ENCODE data around the gene P3H3.
"Not testable (repeated sequence)": the region's sequence is repeated elsewhere in the genome, so short reads cannot be mapped to it uniquely, and the experiment has no call there.

The P3H3 gene

GRCh38 chr12:6843118-6843902 lies 15.1 kb downstream of the P3H3 start:
- DNase-seq (ENCODE audit: low spot score) (no peak), FAIRE-seq (no peak)

DNA sequence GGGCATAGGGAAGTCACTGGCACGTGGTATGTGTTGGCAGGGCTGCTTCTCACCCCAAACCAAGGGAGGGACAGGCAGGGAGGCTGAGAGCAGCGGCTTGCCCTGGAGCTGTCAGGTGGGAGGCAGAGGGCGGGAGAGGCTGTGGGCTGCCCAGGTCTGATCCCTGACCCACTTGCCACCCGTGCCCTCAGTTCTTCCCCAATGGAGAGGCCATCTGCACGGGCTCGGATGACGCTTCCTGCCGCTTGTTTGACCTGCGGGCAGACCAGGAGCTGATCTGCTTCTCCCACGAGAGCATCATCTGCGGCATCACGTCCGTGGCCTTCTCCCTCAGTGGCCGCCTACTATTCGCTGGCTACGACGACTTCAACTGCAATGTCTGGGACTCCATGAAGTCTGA lies 17.2 kb downstream of the P3H3 start:
- no peak for DNase-seq (ENCODE audit: low spot score)
- FAIRE-seq = no peak

DNA sequence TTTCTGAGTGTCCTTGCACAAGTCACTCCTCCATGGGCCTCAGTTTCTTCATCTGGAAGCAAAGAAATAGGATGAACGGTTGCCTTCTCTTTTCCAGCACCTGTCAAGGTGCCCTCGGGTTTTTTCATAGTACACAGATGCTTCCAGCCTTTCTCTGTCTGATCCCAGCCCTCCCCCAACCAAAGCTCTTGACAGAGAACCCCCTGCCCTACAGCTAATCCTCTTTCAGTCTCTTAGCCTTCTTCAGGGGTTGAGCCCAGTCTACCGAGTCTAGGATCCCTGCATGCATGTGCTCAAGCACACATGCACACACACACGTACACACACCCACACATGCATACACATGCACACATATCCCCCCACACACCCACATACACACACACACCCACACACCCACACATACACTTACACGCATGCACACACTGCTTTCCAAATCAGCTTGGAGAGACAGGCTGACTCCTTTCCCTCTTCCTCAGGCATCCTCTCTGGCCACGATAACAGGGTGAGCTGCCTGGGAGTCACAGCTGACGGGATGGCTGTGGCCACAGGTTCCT lies 18.2 kb downstream of the P3H3 start:
- no peak for DNase-seq (ENCODE audit: low spot score)
- FAIRE-seq = no peak

GRCh38 chr12:6847676-6848075 lies 19.5 kb downstream of the P3H3 start:
- FAIRE-seq (no peak), DNase-seq (ENCODE audit: low spot score) (no peak)

GRCh38 chr12:6849427-6849826 lies 21.2 kb downstream of the P3H3 start:
- DNase-seq (ENCODE audit: low spot score) (no peak), FAIRE-seq (no peak)

- FAIRE-seq = no peak
Measured at GRCh38 chr12:6849976-6850560, 21.9 kb downstream of the P3H3 start.

GRCh38 chr12:6850796-6851152 lies 22.6 kb downstream of the P3H3 start:
- DNase-seq (ENCODE audit: low spot score) = no peak

More at GRCh38 chr12:6849976-6850560, 21.9 kb downstream of the P3H3 start:
- no peak for DNase-seq (ENCODE audit: low spot score)

DNA sequence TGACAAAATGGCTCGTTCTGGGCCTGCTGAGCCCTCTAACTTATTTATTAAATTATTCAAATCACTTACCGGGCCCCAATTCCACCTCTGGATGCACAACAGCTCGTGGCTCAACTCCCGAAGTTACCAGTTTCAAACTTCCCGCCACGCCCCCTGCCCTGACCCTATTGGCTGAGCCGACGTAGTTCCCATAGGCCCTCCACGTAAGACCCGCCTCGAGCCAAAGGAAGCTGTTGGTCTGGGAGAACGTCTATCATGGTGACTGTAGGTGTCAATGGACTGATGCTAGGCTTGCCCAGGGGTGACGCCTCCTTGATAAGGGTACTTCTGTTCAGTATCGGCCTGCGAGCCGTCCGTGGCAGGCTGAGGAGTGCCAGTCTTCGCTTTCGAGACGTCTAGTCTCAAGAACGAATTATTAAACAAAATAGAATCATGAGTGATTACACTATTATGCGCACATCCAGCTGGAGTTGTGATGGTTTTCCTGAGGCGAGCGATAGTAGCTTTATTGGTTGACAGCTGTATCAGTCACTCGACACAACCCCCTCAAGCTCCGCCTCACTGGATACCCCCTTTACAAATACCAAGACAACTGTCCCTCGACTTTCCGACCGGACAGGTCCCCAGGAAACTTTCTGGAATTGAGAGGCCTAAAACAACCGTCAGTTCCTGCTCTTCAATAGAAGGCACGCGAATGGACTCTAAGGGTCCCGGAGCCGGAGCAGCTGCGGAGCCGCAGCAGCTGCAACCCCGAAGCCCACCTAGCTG lies 23.1 kb downstream of the P3H3 start, which contains the start of gene CDCA3:
TSS of gene CDCA3 (minus strand) at position 134 of the 768 bp plus-strand sequence. CDS start 334 bp downstream, outside the sequence.
- FAIRE-seq = peak; percentile 84
- peak; percentile 97 for DNase-seq (ENCODE audit: low spot score)

More at GRCh38 chr12:6850796-6851152, 22.6 kb downstream of the P3H3 start:
- no peak for FAIRE-seq

GRCh38 chr12:6851921-6852650 lies 23.9 kb downstream of the P3H3 start, which contains the start of gene USP5:
Gene USP5 (plus strand): TSS chr12:6852150. CDS start chr12:6852180, 30 bp downstream.
- peak; percentile 97 for DNase-seq (ENCODE audit: low spot score)
- peak; percentile 76 for FAIRE-seq

- DNase-seq (ENCODE audit: low spot score) = peak; percentile 39
Measured at GRCh38 chr12:6852651-6853354, 24.6 kb downstream of the P3H3 start.

GRCh38 chr12:6853626-6854025 lies 25.4 kb downstream of the P3H3 start:
- DNase-seq (ENCODE audit: low spot score) (no peak), FAIRE-seq (no peak)

More at GRCh38 chr12:6852651-6853354, 24.6 kb downstream of the P3H3 start:
- no peak for FAIRE-seq

GRCh38 chr12:6854036-6854435 lies 25.8 kb downstream of the P3H3 start:
- FAIRE-seq (no peak), DNase-seq (ENCODE audit: low spot score) (no peak)

DNA sequence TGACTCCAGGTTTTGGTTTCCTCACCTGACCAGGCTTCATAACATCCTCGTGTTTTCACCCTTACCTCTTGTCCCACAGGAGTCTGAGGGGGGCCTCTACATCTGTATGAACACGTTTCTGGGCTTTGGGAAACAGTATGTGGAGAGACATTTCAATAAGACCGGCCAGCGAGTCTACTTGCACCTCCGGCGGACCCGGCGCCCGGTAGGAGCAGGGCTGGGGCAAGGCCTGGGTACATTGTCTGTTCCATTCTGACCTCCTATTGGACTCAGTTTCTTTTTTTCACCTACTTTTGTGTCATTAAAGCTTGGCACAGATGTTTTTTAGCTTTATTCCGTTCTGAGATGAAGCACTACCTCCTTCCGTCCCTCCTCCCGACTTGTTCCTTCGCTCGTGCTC lies 27.1 kb downstream of the P3H3 start:
- DNase-seq (ENCODE audit: low spot score) (no peak), FAIRE-seq (no peak)

GRCh38 chr12:6858799-6859198 lies 30.6 kb downstream of the P3H3 start:
- DNase-seq (ENCODE audit: low spot score) (no peak), FAIRE-seq (no peak)

DNA sequence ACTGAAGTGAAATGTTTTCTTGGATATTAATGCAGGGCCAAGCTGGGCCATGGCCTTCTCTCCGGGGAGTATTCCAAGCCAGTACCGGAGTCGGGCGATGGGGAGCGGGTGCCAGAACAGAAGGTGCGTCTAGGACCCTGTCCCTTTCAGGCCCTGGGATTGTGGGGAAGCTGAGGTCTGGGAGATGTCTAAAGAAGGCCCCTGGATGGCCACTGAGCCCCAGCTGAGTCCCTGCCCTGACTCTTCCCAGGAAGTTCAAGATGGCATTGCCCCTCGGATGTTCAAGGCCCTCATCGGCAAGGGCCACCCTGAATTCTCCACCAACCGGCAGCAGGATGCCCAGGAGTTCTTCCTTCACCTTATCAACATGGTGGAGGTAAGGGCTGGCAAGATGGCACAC lies 31.9 kb downstream of the P3H3 start:
- DNase-seq (ENCODE audit: low spot score) = no peak
- FAIRE-seq = no peak

DNA sequence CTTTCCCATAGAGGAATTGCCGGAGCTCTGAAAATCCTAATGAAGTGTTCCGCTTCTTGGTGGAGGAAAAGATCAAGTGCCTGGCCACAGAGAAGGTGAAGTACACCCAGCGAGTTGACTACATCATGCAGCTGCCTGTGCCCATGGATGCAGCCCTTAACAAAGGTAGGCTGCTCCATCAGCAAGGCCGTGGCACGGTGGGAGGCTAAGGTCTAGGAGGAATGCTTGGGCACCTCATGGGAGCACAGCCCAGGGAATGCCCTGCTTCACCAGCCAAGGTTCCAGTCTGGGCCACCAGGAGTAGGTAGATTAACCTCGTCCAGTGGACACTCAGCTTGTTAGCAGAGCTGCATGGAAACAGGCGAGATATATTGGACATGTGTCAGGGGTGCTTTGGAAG lies 32.7 kb downstream of the P3H3 start:
- DNase-seq (ENCODE audit: low spot score) (no peak), FAIRE-seq (no peak)

DNA sequence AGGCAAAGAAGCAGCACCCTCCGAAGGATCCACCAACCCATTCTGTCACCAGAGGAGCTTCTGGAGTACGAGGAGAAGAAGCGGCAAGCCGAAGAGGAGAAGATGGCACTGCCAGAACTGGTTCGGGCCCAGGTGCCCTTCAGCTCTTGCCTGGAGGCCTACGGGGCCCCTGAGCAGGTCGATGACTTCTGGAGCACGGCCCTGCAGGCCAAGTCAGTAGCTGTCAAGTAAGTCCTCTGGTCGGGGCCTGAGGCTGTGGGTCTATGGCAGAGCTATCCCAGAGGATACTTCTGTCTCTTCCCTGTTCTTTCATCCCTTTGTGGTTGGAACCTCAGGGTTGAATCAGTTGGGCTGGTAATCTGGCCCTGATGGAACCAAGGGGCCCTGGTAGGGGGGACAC lies 33.2 kb downstream of the P3H3 start:
- FAIRE-seq (no peak), DNase-seq (ENCODE audit: low spot score) (no peak)

GRCh38 chr12:6863033-6863432 lies 34.8 kb downstream of the P3H3 start:
- FAIRE-seq (no peak), DNase-seq (ENCODE audit: low spot score) (no peak)

GRCh38 chr12:6863586-6864321 lies 35.5 kb downstream of the P3H3 start:
- DNase-seq (ENCODE audit: low spot score) (no peak), FAIRE-seq (no peak)

DNA sequence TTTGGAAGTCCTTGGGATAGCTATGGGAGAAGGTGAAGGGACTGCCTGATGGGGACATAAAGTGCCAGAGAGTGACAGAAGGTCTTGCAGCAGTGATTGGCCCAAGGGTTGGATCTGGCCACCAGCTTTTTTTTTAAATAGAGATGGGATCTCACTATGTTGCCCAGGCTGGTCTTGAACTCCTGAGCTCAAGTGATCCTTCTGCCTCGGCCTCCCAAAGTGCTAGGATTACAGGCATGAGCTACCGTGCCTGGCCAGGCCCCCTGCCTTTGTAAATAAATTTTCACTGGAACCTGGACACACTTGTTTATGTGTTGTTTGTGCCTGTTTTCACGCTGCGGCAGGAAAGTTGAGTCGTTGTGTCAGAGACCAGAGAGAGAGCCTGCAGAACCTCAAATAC lies 37.1 kb downstream of the P3H3 start:
- FAIRE-seq; DNase-seq (ENCODE audit: low spot score): not testable (repeated sequence)
